HEK293 (cell line): ENCODE measurements around the gene HEMGN.

Experiments
- ATF2 ChIP-seq: fragments of 450-650 bp; formaldehyde crosslinking; IDR thresholded peaks from 2 replicates; pipeline ENCODE4 v1.5.1; 2016; ENCODE audit warnings: missing biosample characterization, missing genetic modification characterization, low read depth
- GFI1B ChIP-seq: fragments of 450-650 bp; formaldehyde crosslinking; IDR thresholded peaks from 2 replicates; pipeline ENCODE4 v1.5.1; 2016; ENCODE audit warnings: missing biosample characterization, missing genetic modification characterization
- GLI4 ChIP-seq: fragments of 450-650 bp; formaldehyde crosslinking; IDR thresholded peaks from 2 replicates; pipeline ENCODE4 v1.5.1; 2016; ENCODE audit warnings: missing biosample characterization, missing genetic modification characterization
- HOXA7 ChIP-seq: sonication (generic); formaldehyde crosslinking; IDR thresholded peaks from 2 replicates; pipeline ENCODE4 v1.8.1; 2022; ENCODE audit warnings: missing genetic modification reagents, borderline replicate concordance
- HOXC10 ChIP-seq: sonication (generic); formaldehyde crosslinking; IDR thresholded peaks from 2 replicates; pipeline ENCODE4 v1.8.1; 2023; ENCODE audit warnings: mild to moderate bottlenecking, missing genetic modification reagents
- OVOL3 ChIP-seq: fragments of 450-650 bp; formaldehyde crosslinking; IDR thresholded peaks from 2 replicates; pipeline ENCODE4 v1.5.1; 2016; ENCODE audit warnings: missing biosample characterization, missing genetic modification characterization
- PRDM2 ChIP-seq: fragments of 450-650 bp; formaldehyde crosslinking; IDR thresholded peaks from 2 replicates; pipeline ENCODE4 v1.5.1; 2016; ENCODE audit warnings: missing biosample characterization, missing genetic modification characterization, borderline replicate concordance
- REPIN1 ChIP-seq: fragments of 450-650 bp; formaldehyde crosslinking; IDR thresholded peaks from 2 replicates; pipeline ENCODE4 v1.5.1; 2017; ENCODE audit warnings: missing biosample characterization, missing genetic modification characterization, low read depth
- SCRT2 ChIP-seq: fragments of 450-650 bp; formaldehyde crosslinking; IDR thresholded peaks from 2 replicates; pipeline ENCODE4 v1.5.1; 2016; ENCODE audit warnings: missing biosample characterization, missing genetic modification characterization
- SP7 ChIP-seq: fragments of 450-650 bp; formaldehyde crosslinking; IDR thresholded peaks from 2 replicates; pipeline ENCODE4 v1.5.1; 2016; ENCODE audit warnings: missing biosample characterization, missing genetic modification characterization
- ZBTB21 ChIP-seq: fragments of 450-650 bp; formaldehyde crosslinking; IDR thresholded peaks from 2 replicates; pipeline ENCODE4 v1.5.1; 2017; ENCODE audit warnings: missing biosample characterization, missing genetic modification characterization
- ZBTB8A ChIP-seq: fragments of 450-650 bp; formaldehyde crosslinking; IDR thresholded peaks from 2 replicates; pipeline ENCODE4 v1.5.1; 2016; ENCODE audit warnings: missing biosample characterization, missing genetic modification characterization
- ZFP69B ChIP-seq: fragments of 450-650 bp; formaldehyde crosslinking; IDR thresholded peaks from 2 replicates; pipeline ENCODE4 v1.5.1; 2016; ENCODE audit warnings: missing biosample characterization, missing genetic modification characterization
- ZNF133 ChIP-seq: fragments of 450-650 bp; formaldehyde crosslinking; IDR thresholded peaks from 2 replicates; pipeline ENCODE4 v1.5.1; 2016; ENCODE audit warnings: missing biosample characterization, missing genetic modification characterization
- ZNF148 ChIP-seq: fragments of 450-650 bp; formaldehyde crosslinking; IDR thresholded peaks from 2 replicates; pipeline ENCODE4 v1.5.0; 2017; ENCODE audit warnings: missing biosample characterization, missing genetic modification characterization, borderline replicate concordance
- ZNF202 ChIP-seq: fragments of 450-650 bp; formaldehyde crosslinking; IDR thresholded peaks from 2 replicates; pipeline ENCODE4 v1.5.1; 2016; ENCODE audit warnings: missing biosample characterization, missing genetic modification characterization, borderline replicate concordance
- ZNF354C ChIP-seq: fragments of 450-650 bp; formaldehyde crosslinking; IDR thresholded peaks from 2 replicates; pipeline ENCODE4 v1.5.1; 2016; ENCODE audit warnings: missing biosample characterization, missing genetic modification characterization, low read depth, borderline replicate concordance
- ZNF366 ChIP-seq: fragments of 450-650 bp; formaldehyde crosslinking; conservative IDR thresholded peaks from 2 replicates; pipeline ENCODE4 v1.5.1; 2016; ENCODE audit warnings: missing biosample characterization, missing genetic modification characterization
- ZNF37A ChIP-seq: fragments of 450-650 bp; IDR thresholded peaks from 2 replicates; pipeline ENCODE4 v1.5.1; 2018; ENCODE audit warnings: missing biosample characterization, missing genetic modification characterization
- ZNF530 ChIP-seq: fragments of 450-650 bp; formaldehyde crosslinking; IDR thresholded peaks from 2 replicates; pipeline ENCODE4 v1.5.1; 2016; ENCODE audit warnings: low read depth, missing biosample characterization, missing genetic modification characterization
- ZNF558 ChIP-seq: fragments of 450-650 bp; formaldehyde crosslinking; IDR thresholded peaks from 2 replicates; pipeline ENCODE4 v1.5.1; 2016; ENCODE audit warnings: missing biosample characterization, missing genetic modification characterization
- ZNF610 ChIP-seq: fragments of 450-650 bp; formaldehyde crosslinking; IDR thresholded peaks from 2 replicates; pipeline ENCODE4 v1.5.1; 2016; ENCODE audit warnings: missing biosample characterization, missing genetic modification characterization, borderline replicate concordance
- ZNF791 ChIP-seq: fragments of 450-650 bp; formaldehyde crosslinking; IDR thresholded peaks from 2 replicates; pipeline ENCODE4 v1.5.1; 2016; ENCODE audit warnings: missing biosample characterization, missing genetic modification characterization
- ZNF837 ChIP-seq: fragments of 450-650 bp; formaldehyde crosslinking; IDR thresholded peaks from 2 replicates; pipeline ENCODE4 v1.5.1; 2016; ENCODE audit warnings: missing biosample characterization, missing genetic modification characterization
- ZNF843 ChIP-seq: fragments of 450-650 bp; formaldehyde crosslinking; IDR thresholded peaks from 2 replicates; pipeline ENCODE4 v1.5.1; 2016; ENCODE audit warnings: missing biosample characterization, missing genetic modification characterization
- TF ChIP-seq, protein P1 (sequence below): fragments of 450-650 bp; formaldehyde crosslinking; IDR thresholded peaks from 2 replicates; pipeline ENCODE4 v1.5.1; 2017; ENCODE audit warnings: missing biosample characterization, missing genetic modification characterization
- TF ChIP-seq, protein P2 (sequence below): fragments of 450-650 bp; formaldehyde crosslinking; IDR thresholded peaks from 2 replicates; pipeline ENCODE4 v1.5.1; 2016; ENCODE audit warnings: missing biosample characterization, missing genetic modification characterization

The HEMGN gene

DNA sequence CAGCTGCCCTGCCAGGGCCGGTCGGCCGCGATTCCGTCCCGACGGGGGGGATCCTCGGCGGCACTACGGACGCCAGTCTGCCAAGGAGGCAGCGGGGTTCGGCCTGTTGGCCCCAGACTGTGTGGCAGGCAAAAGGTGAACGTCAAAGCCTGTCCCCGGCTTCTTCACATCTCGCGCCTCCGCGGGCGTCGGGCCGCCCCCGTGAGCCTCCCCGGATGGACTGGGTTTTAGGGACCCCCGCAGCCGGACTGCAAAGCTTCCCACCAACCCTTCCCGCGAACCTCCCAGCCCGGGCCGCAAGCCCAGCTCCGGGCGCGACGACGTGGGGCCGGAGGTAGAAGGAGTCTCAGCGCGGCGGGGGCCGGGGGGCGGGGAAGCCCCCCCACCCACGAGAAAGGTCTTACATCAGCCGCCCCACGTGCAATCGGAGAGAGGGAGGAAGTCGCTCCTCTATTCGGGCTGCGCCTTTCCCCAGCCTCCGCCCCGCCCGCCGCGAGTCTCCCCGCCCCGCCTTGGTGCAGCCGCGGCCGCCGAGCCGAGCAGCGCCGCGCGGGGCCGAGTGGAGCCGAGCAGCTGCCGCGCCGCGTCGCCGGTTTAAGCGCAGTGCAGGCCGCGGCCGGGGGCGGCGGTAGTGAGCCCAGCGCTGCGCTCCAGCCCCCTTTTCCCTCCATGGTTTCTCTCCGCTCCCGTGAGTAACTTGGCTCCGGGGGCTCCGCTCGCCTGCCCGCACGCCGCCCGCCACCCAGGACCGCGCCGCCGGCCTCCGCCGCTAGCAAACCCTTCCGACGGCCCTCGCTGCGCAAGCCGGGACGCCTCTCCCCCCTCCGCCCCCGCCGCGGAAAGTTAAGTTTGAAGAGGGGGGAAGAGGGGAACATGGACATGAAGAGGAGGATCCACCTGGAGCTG, 45.0 kb upstream of the HEMGN start, which contains the start of gene ANP32B (continued):
- no peak for TF ChIP-seq SCRT2 (tag by site-specific recombination)
- TF ChIP-seq ZNF610 (tag by site-specific recombination), result peak; percentile 43; the same call in 1 of the 2 replicates
- TF ChIP-seq ZNF37A, result no peak
- TF ChIP-seq, protein P1, sequence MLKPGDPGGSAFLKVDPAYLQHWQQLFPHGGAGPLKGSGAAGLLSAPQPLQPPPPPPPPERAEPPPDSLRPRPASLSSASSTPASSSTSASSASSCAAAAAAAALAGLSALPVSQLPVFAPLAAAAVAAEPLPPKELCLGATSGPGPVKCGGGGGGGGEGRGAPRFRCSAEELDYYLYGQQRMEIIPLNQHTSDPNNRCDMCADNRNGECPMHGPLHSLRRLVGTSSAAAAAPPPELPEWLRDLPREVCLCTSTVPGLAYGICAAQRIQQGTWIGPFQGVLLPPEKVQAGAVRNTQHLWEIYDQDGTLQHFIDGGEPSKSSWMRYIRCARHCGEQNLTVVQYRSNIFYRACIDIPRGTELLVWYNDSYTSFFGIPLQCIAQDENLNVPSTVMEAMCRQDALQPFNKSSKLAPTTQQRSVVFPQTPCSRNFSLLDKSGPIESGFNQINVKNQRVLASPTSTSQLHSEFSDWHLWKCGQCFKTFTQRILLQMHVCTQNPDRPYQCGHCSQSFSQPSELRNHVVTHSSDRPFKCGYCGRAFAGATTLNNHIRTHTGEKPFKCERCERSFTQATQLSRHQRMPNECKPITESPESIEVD (tag by site-specific recombination), result no peak
- no peak for TF ChIP-seq ZNF354C (tag by site-specific recombination)
- no peak for TF ChIP-seq OVOL3 (tag by site-specific recombination)
- no peak for TF ChIP-seq ATF2 (tag by site-specific recombination)
- TF ChIP-seq ZBTB21 (tag by site-specific recombination), result no peak
- no peak for TF ChIP-seq ZNF791 (tag by site-specific recombination)
- no peak for TF ChIP-seq ZNF530 (tag by site-specific recombination)
- no peak for TF ChIP-seq ZNF148 (tag by site-specific recombination)
- TF ChIP-seq SP7 (tag by site-specific recombination), result peak; percentile 80
- TF ChIP-seq, protein P2, sequence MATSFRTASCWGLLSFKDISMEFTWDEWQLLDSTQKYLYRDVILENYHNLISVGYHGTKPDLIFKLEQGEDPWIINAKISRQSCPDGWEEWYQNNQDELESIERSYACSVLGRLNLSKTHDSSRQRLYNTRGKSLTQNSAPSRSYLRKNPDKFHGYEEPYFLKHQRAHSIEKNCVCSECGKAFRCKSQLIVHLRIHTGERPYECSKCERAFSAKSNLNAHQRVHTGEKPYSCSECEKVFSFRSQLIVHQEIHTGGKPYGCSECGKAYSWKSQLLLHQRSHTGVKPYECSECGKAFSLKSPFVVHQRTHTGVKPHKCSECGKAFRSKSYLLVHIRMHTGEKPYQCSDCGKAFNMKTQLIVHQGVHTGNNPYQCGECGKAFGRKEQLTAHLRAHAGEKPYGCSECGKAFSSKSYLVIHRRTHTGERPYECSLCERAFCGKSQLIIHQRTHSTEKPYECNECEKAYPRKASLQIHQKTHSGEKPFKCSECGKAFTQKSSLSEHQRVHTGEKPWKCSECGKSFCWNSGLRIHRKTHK (tag by site-specific recombination), result no peak
- TF ChIP-seq ZNF366 (tag by site-specific recombination), result peak; percentile 85
- no peak for TF ChIP-seq PRDM2 (tag by site-specific recombination)
- TF ChIP-seq ZNF202 (tag by site-specific recombination), result no peak
- TF ChIP-seq ZNF843 (tag by site-specific recombination), result peak; percentile 47; the same call in 1 of the 2 replicates
- TF ChIP-seq ZNF133 (tag by site-specific recombination), result no peak
- TF ChIP-seq ZBTB8A (tag by site-specific recombination), result peak; percentile 95
- TF ChIP-seq HOXA7 (CRISPR knock-in tag), result no peak
- no peak for TF ChIP-seq ZNF837
- 0 out of 2 replicates have a peak, but pooled peaks have one; percentile 44 for TF ChIP-seq ZFP69B (tag by site-specific recombination)
- TF ChIP-seq GLI4 (tag by site-specific recombination), result no peak
- TF ChIP-seq REPIN1 (tag by site-specific recombination), result no peak
- TF ChIP-seq ZNF558, result no peak
- no peak for TF ChIP-seq GFI1B (tag by site-specific recombination)
- no peak for TF ChIP-seq HOXC10 (CRISPR knock-in tag)
